ENCODE data around the gene MS4A4A.

GRCh38 chr11:60263402-60263801 lies 17.1 kb upstream of the MS4A4A start:
- no peak for TF ChIP-seq ADNP (CRISPR knock-in tag; IDR thresholded peaks at IDR 0.05)
- no peak for TF ChIP-seq ATF3 (CRISPR knock-in tag; IDR thresholded peaks at IDR 0.05)
- TF ChIP-seq, protein P1, sequence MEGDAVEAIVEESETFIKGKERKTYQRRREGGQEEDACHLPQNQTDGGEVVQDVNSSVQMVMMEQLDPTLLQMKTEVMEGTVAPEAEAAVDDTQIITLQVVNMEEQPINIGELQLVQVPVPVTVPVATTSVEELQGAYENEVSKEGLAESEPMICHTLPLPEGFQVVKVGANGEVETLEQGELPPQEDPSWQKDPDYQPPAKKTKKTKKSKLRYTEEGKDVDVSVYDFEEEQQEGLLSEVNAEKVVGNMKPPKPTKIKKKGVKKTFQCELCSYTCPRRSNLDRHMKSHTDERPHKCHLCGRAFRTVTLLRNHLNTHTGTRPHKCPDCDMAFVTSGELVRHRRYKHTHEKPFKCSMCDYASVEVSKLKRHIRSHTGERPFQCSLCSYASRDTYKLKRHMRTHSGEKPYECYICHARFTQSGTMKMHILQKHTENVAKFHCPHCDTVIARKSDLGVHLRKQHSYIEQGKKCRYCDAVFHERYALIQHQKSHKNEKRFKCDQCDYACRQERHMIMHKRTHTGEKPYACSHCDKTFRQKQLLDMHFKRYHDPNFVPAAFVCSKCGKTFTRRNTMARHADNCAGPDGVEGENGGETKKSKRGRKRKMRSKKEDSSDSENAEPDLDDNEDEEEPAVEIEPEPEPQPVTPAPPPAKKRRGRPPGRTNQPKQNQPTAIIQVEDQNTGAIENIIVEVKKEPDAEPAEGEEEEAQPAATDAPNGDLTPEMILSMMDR (CRISPR knock-in tag; IDR thresholded peaks at IDR 0.05) = no peak
- no peak for TF ChIP-seq JUN (CRISPR knock-in tag; IDR thresholded peaks at IDR 0.05)
- TF ChIP-seq, protein P2, sequence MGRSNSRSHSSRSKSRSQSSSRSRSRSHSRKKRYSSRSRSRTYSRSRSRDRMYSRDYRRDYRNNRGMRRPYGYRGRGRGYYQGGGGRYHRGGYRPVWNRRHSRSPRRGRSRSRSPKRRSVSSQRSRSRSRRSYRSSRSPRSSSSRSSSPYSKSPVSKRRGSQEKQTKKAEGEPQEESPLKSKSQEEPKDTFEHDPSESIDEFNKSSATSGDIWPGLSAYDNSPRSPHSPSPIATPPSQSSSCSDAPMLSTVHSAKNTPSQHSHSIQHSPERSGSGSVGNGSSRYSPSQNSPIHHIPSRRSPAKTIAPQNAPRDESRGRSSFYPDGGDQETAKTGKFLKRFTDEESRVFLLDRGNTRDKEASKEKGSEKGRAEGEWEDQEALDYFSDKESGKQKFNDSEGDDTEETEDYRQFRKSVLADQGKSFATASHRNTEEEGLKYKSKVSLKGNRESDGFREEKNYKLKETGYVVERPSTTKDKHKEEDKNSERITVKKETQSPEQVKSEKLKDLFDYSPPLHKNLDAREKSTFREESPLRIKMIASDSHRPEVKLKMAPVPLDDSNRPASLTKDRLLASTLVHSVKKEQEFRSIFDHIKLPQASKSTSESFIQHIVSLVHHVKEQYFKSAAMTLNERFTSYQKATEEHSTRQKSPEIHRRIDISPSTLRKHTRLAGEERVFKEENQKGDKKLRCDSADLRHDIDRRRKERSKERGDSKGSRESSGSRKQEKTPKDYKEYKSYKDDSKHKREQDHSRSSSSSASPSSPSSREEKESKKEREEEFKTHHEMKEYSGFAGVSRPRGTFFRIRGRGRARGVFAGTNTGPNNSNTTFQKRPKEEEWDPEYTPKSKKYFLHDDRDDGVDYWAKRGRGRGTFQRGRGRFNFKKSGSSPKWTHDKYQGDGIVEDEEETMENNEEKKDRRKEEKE (IDR thresholded peaks at IDR 0.05) = no peak
- TF ChIP-seq ZNF12 (CRISPR knock-in tag; IDR thresholded peaks at IDR 0.05) = no peak
- no peak for TF ChIP-seq ESRRA (CRISPR knock-in tag; IDR thresholded peaks at IDR 0.05; ENCODE audit: low read depth)
- no peak for TF ChIP-seq HOMEZ (CRISPR knock-in tag; IDR thresholded peaks at IDR 0.05; ENCODE audit: low read depth)
- no peak for TF ChIP-seq RAD21 (CRISPR knock-in tag; IDR thresholded peaks at IDR 0.05)
- TF ChIP-seq POLR2A (IDR thresholded peaks at IDR 0.05; ENCODE audit: insufficient read depth in 1 of 2, low read depth in 2 of 2, low read length in 2 of 2) = no peak
- no peak for TF ChIP-seq YY1 (IDR thresholded peaks at IDR 0.05; ENCODE audit: insufficient read depth, insufficient replicate concordance, low read depth, low read length)
- no peak for TF ChIP-seq HOXA7 (CRISPR knock-in tag; IDR thresholded peaks at IDR 0.05)

Measured in HepG2 (cell line).